Measurements from ENCODE around the gene LOXL4.

GRCh38 chr10:98287321-98287720, 19.3 kb upstream of the LOXL4 start:
- TF ChIP-seq REST (IDR thresholded peaks at IDR 0.05; ENCODE audit: insufficient replicate concordance, low read depth) = no peak
- no peak for TF ChIP-seq POLR2AphosphoS5 (IDR thresholded peaks at IDR 0.05; ENCODE audit: low read depth)
